Heart left ventricle (tissue), 16 donors: ENCODE measurements around the gene PRICKLE1. TPM values are rescaled to one million over a fixed set of nuclear protein-coding genes. Genes with fewer than 3 reads are reported as not detected.

Experiments used
- ATAC-seq, 4 donors: fragments of 200-7000 bp; cut with Tn5 transposase; one replicate each; pipeline ENCODE4 v1.9.1; 2020 to 2022; ENCODE audit warnings: moderate library complexity in 4 of 4, mild to moderate bottlenecking in 3 of 4, moderate number of reproducible peaks in 1 of 4
- DNase-seq, 5 donors: peaks; one replicate each; pipeline ENCODE4 v3.0.0-alpha.2; 2020
- H3K27ac ChIP-seq, 12 donors: fragments of 200-600 bp; sonication (generic) in 4 of 12; one replicate each; pipeline versions ENCODE4 v1.5.0 to v1.8.0; 2016 to 2022; ENCODE audit warnings: mild to moderate bottlenecking in 2 of 12
- H3K27me3 ChIP-seq, 9 donors: fragments of 200-600 bp; sonication (generic) in 2 of 9; one replicate each; pipeline versions ENCODE4 v1.5.1 to v1.8.0; 2016 to 2022; ENCODE audit warnings: mild to moderate bottlenecking in 3 of 9
- H3K36me3 ChIP-seq, 9 donors: fragments of 200-600 bp; sonication (generic) in 2 of 9; one replicate each; pipeline versions ENCODE4 v1.5.0 to v1.8.0; 2018 to 2022; ENCODE audit warnings: mild to moderate bottlenecking in 2 of 9
- H3K4me1 ChIP-seq, 12 donors: fragments of 200-600 bp; sonication (generic) in 4 of 12; one replicate each; pipeline versions ENCODE4 v1.5.0 to v1.8.0; 2016 to 2022; ENCODE audit warnings: mild to moderate bottlenecking in 3 of 12
- H3K4me3 ChIP-seq, 12 donors: fragments of 200-600 bp; sonication (generic) in 4 of 12; one replicate each; pipeline versions ENCODE4 v1.5.0 to v1.8.0; 2017 to 2022; ENCODE audit warnings: mild to moderate bottlenecking in 9 of 12, moderate library complexity in 4 of 12
- H3K9me3 ChIP-seq, 12 donors: fragments of 200-600 bp; sonication (generic) in 4 of 12; one replicate each; pipeline versions ENCODE4 v1.5.0 to v1.8.0; 2016 to 2022; ENCODE audit warnings: mild to moderate bottlenecking in 1 of 12
- POLR2A ChIP-seq, 2 donors: fragments of 450-650 bp; IDR thresholded peaks; one replicate each; pipeline ENCODE4 v1.6.1; 2017; ENCODE audit warnings: antibody characterized with exemption in 2 of 2, mild to moderate bottlenecking in 2 of 2, moderate library complexity in 2 of 2
- WGBS, 4 donors: extraction: QIAGEN DNeasy Blood & Tissue Kit in 2 of 4; methylation state at CpG; one replicate each; pipeline versions ENCODE4 v1.1.5 to v1.1.7; 2013 to 2018; 5-methylcytosine and 5-hydroxymethylcytosine counted together
- intact Hi-C, 10 donors: fragments of 100-400 bp; cut with DNase I; formaldehyde crosslinking; loops; one replicate each; pipeline versions ENCODE4 v1.11.1 to v1.14.2; 2022
- polyA plus RNA-seq, 2 donors: library from polyadenylated mRNA; stranded (reverse); fragments of 200-250 nt; gene quantifications; one replicate each; pipeline ENCODE4 v1.2.3, GENCODE V29; 2013
- total RNA-seq, 9 donors: library from RNA; depleted of rRNA in 2 of 9; stranded (reverse); fragments of >200 nt in 2 of 9; fragmentation: NEBNext Ultra II Directional in 3 of 9; extraction: Animal tissue kit (Norgen Biotek cat#: 25700) in 3 of 9; gene quantifications; one replicate each; pipeline versions ENCODE4 v1.1.0 to v1.2.4, GENCODE V29; 2016 to 2023
- TF ChIP-seq, protein P1 (sequence below), 12 donors: fragments of 200-600 bp; sonication (generic) in 4 of 12; IDR thresholded peaks; one replicate each; pipeline versions ENCODE4 v1.5.0 to v1.8.0; 2018 to 2022; ENCODE audit warnings: antibody characterized with exemption in 12 of 12, mild to moderate bottlenecking in 5 of 12
- donor health status: ischemic (EF 13 %, LVEDD 7.1; RV severe dilation, severe dysfunction).
- donor health status: healthy with polysubstance abuse.
- donor health status: DM: no; HTN: yes; CAD: no.
- donor health status: DM: no; HTN: no; CAD: no.
- donor health status: ischemic (EF 25% LVEDD 6.9; RV normal size, moderate dysfunction).
- donor health status: ischemic (EF 25% LVEDD 5.7; RV mildly dilated, moderate dysfunction).
- donor health status: healthy.
- donor health status: DM: yes; HTN: yes; CAD: no.
- donor health status: ischemic (EF 35%, LVEDD 5.7; RV mildly dilated, moderate dysfunction).
- donor health status: nonischemic (EF 11% LVEDD 7.7; RV severe dilation, severe dysfunction).
- donor health status: DM: yes; HTN: yes; CAD: no.
- donor health status: PGD.
- donor health status: ischemic (EF 29% LVEDD 5.4; RV normal size, mild dysfunction).
- donor health status: nonischemic (EF 23%, LVEDD 6.1; RV moderate dilation, normal function).

Gene PRICKLE1
- total and polyA plus RNA-seq, 11 donors: 3.2 to 39.2 (median 20.7) TPM

DNA sequence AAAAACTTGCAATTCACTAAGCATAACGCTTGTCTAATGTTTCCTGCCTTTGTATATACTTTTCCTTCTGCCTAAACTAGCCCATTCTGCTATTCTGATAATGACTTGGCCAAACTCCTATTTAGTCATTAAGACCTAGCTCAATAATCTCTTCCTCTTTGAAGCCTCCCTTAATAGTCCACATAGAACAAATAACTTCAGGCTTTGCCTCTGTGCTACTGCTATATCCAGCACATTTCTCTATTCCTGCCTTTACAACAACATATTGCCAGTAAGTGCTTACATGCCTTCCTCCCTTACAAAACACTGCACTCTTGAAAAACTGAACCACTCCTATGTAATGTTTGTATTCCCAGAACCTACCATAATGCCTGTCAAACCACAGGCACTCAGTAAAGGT is 13.8 kb downstream of the PRICKLE1 start:
- WGBS, 4 donors: 40 to 61% (median 54%) methylated on average over 1 of the region's 1 CpG
- H3K27me3 ChIP-seq: no peaks in the 10 kb centered on the region

GRCh38 chr12:42574851-42575266 is 14.7 kb downstream of the PRICKLE1 start:
- peak overlapping the region in 1 of 12 donors; percentile 22 for H3K27ac ChIP-seq
- intact Hi-C loops: loop anchor here in 2 of 10 donors (10.0 kb wide), 2 partner anchors 430 to 450 kb away; partner anchors contain the start of gene GXYLT1 (in 1 of the 2)
- H3K27me3 ChIP-seq: no peaks in the 10 kb centered on the region
- DNase-seq: no peak
- H3K36me3 ChIP-seq: no peaks in the 10 kb centered on the region
- H3K4me1 ChIP-seq: peaks cover 0 to 57% (median 29%) of the 10 kb centered on the region in 12 donors
- TF ChIP-seq, protein P1, sequence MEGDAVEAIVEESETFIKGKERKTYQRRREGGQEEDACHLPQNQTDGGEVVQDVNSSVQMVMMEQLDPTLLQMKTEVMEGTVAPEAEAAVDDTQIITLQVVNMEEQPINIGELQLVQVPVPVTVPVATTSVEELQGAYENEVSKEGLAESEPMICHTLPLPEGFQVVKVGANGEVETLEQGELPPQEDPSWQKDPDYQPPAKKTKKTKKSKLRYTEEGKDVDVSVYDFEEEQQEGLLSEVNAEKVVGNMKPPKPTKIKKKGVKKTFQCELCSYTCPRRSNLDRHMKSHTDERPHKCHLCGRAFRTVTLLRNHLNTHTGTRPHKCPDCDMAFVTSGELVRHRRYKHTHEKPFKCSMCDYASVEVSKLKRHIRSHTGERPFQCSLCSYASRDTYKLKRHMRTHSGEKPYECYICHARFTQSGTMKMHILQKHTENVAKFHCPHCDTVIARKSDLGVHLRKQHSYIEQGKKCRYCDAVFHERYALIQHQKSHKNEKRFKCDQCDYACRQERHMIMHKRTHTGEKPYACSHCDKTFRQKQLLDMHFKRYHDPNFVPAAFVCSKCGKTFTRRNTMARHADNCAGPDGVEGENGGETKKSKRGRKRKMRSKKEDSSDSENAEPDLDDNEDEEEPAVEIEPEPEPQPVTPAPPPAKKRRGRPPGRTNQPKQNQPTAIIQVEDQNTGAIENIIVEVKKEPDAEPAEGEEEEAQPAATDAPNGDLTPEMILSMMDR (IDR thresholded peaks at IDR 0.05): no peak
- no peak for TF ChIP-seq POLR2A (IDR thresholded peaks at IDR 0.05)
- H3K4me3 ChIP-seq: no peak overlapping the region
- ATAC-seq: no peak
- no peaks in the 10 kb centered on the region for H3K9me3 ChIP-seq

More for the DNA sequence above, 13.8 kb downstream of the PRICKLE1 start:
- ATAC-seq (peak in 1 of 4 donors; percentile 14), DNase-seq (no peak)
- Histone ChIP-seq H3K27ac (peak overlapping the region in 2 of 12 donors; percentile 3 to 38), H3K4me1 (peaks cover 0 to 55% (median 27%) of the 10 kb centered on the region in 12 donors), H3K36me3 (no peaks in the 10 kb centered on the region), H3K4me3 (no peak overlapping the region), H3K9me3 (no peaks in the 10 kb centered on the region)
- TF ChIP-seq, protein P1 (IDR thresholded peaks at IDR 0.05): no peak
- no peak for TF ChIP-seq POLR2A (IDR thresholded peaks at IDR 0.05)
- intact Hi-C loops: loop anchor here in 2 of 10 donors (10.0 kb wide), 2 partner anchors 431 to 451 kb away; partner anchors contain the start of gene GXYLT1 (in 1 of the 2)

DNA sequence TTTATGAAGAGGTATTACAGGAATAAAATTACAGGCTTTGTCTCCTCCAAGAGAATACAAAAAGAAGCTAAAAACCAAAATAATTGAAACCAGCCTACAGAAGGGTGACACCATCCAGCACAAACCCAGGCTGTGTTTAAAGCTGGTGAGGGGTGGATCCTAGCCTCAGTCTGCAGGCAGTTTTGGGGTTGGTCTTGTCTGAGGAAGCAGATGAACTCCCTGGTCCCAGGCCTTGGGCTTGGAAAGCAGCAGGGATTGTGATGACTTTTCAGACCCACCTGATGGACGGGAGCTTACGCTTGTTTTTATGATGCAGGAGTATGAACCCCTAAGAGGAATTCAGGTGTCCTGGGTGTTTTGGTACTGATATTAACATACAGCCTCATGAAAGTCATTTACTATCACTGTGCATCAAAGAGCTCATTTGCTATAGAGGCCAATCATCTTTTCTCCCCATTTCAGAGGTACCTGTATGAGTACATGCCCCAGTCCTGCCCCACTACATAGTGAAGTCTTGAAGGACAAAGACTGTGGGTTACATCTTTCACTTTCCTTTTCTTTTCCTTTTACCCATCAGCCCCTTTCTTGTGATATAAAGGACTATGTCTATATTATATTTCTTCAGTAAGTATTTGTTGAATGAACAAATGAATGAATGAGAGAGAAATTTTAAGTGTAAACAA is 18.1 kb downstream of the PRICKLE1 start:
- WGBS, 4 donors: 88 to 96% (median 93%) methylated on average over 2 of the region's 2 CpGs
- Histone ChIP-seq H3K4me1 (peaks cover 0 to 40% (median 23%) of the 10 kb centered on the region in 12 donors), H3K4me3 (no peak overlapping the region), H3K27ac (no peak overlapping the region), H3K36me3 (no peaks in the 10 kb centered on the region), H3K27me3 (no peaks in the 10 kb centered on the region), H3K9me3 (no peaks in the 10 kb centered on the region)
- intact Hi-C loops: loop anchor here in 2 of 10 donors (10.0 kb wide), 2 partner anchors 427 to 447 kb away; partner anchors contain the start of gene GXYLT1 (in 1 of the 2)
- no peak for TF ChIP-seq POLR2A (IDR thresholded peaks at IDR 0.05)
- TF ChIP-seq, protein P1 (IDR thresholded peaks at IDR 0.05): no peak
- ATAC-seq: peak in 1 of 4 donors; percentile 16
- no peak for DNase-seq

GRCh38 chr12:42570076-42570475 is 19.5 kb downstream of the PRICKLE1 start:
- H3K36me3 ChIP-seq: no peaks in the 10 kb centered on the region
- no peak overlapping the region for H3K4me3 ChIP-seq
- no peak for ATAC-seq
- no peak overlapping the region for H3K27ac ChIP-seq
- DNase-seq: no peak
- no peaks in the 10 kb centered on the region for H3K9me3 ChIP-seq
- 82 to 83% (median 83%) methylated on average over 2 of the region's 2 CpGs for WGBS, 4 donors
- no peaks in the 10 kb centered on the region for H3K27me3 ChIP-seq
- H3K4me1 ChIP-seq: peaks cover 0 to 41% (median 22%) of the 10 kb centered on the region in 12 donors
- TF ChIP-seq, protein P1 (IDR thresholded peaks at IDR 0.05): no peak
- TF ChIP-seq POLR2A (IDR thresholded peaks at IDR 0.05): no peak
- intact Hi-C loops: loop anchor here in 2 of 10 donors (10.0 kb wide), 2 partner anchors 425 to 445 kb away; partner anchors contain the start of gene GXYLT1 (in 1 of the 2)
